Astrocyte (in vitro differentiated cells and primary cell): ENCODE data around the gene TCP11L1. TPM values are rescaled to one million over a fixed set of nuclear protein-coding genes. Genes with fewer than 3 reads are reported as not detected.
"Not testable (repeated sequence)": the region's sequence is repeated elsewhere in the genome, so short reads cannot be mapped to it uniquely, and the experiment has no call there.

Experiments used
- DNase-seq: peaks from one replicate; pipeline ENCODE4 v3.0.0-alpha.2; 2010; ENCODE audit warnings: low read depth
- FAIRE-seq: peaks from 2 replicates; lab custom pipeline; 2011; peaks lifted over from hg19 to GRCh38; lab: Jason Lieb, UNC
- H2AFZ ChIP-seq: 2 replicates; pipeline ENCODE4 v1.6.0; 2012; ENCODE audit warnings: low read depth, low read length, inconsistent platforms
- H3K27ac ChIP-seq: 2 replicates; pipeline ENCODE4 v1.5.1; 2011; ENCODE audit warnings: low read depth, low read length, inconsistent platforms
- H3K27me3 ChIP-seq: 2 replicates; pipeline ENCODE4 v1.6.0; 2011; ENCODE audit warnings: low read length, inconsistent platforms; ENCODE audit not compliant: insufficient read depth
- H3K36me3 ChIP-seq: 2 replicates; pipeline ENCODE4 v1.5.1; 2011; ENCODE audit warnings: low read length, inconsistent platforms; ENCODE audit not compliant: insufficient read depth
- H3K4me1 ChIP-seq: 2 replicates; pipeline ENCODE4 v1.5.1; 2011; ENCODE audit warnings: low read length, inconsistent platforms; ENCODE audit not compliant: insufficient read depth
- H3K4me2 ChIP-seq: 2 replicates; pipeline ENCODE4 v1.6.0; 2012; ENCODE audit warnings: low read length, inconsistent platforms
- H3K4me3 ChIP-seq: 2 replicates; pipeline ENCODE4 v1.5.1; 2011; ENCODE audit warnings: low read depth, mild to moderate bottlenecking, low read length, inconsistent platforms; ENCODE audit not compliant: insufficient read depth
- H3K79me2 ChIP-seq: 2 replicates; pipeline ENCODE4 v1.6.0; 2012; ENCODE audit warnings: mild to moderate bottlenecking, low read length, inconsistent platforms; ENCODE audit not compliant: insufficient read depth
- H3K9ac ChIP-seq: 2 replicates; pipeline ENCODE4 v1.6.0; 2012; ENCODE audit warnings: mild to moderate bottlenecking, low read length, inconsistent platforms
- H3K9me3 ChIP-seq: 2 replicates; pipeline ENCODE4 v1.5.1; 2012; ENCODE audit warnings: low read depth, mild to moderate bottlenecking, low read length, inconsistent platforms; ENCODE audit not compliant: insufficient read depth
- H4K20me1 ChIP-seq: 2 replicates; pipeline ENCODE4 v1.6.0; 2012; ENCODE audit warnings: low read length, inconsistent platforms; ENCODE audit not compliant: insufficient read depth
- H3K27ac Mint-ChIP-seq: one replicate; pipeline ENCODE4 v1.8.0; 2021; ENCODE audit warnings: mild to moderate bottlenecking, mixed read lengths; ENCODE audit not compliant: unreplicated experiment
- H3K27me3 Mint-ChIP-seq: one replicate; pipeline ENCODE4 v1.8.0; 2021; ENCODE audit warnings: low read depth, mixed read lengths; ENCODE audit not compliant: unreplicated experiment
- H3K36me3 Mint-ChIP-seq: one replicate; pipeline ENCODE4 v1.8.0; 2021; ENCODE audit warnings: low read depth, mixed read lengths; ENCODE audit not compliant: unreplicated experiment
- H3K4me1 Mint-ChIP-seq: one replicate; pipeline ENCODE4 v1.8.0; 2021; ENCODE audit warnings: low read depth, mixed read lengths; ENCODE audit not compliant: unreplicated experiment
- H3K4me3 Mint-ChIP-seq: one replicate; pipeline ENCODE4 v1.8.0; 2021; ENCODE audit warnings: mild to moderate bottlenecking, moderate library complexity, mixed read lengths; ENCODE audit not compliant: unreplicated experiment
- H3K9me3 Mint-ChIP-seq: one replicate; pipeline ENCODE4 v1.8.0; 2021; ENCODE audit warnings: mild to moderate bottlenecking, mixed read lengths; ENCODE audit not compliant: unreplicated experiment
- EZH2 ChIP-seq: IDR thresholded peaks from 2 replicates; pipeline ENCODE4 v1.6.1; 2012; ENCODE audit warnings: mild to moderate bottlenecking, low read length, inconsistent platforms; ENCODE audit not compliant: insufficient read depth
- total RNA-seq: library from RNA; stranded (reverse); gene quantifications from 2 replicates; pipeline ENCODE4 v1.2.1, GENCODE V29; 2021
- TF ChIP-seq, protein P1 (sequence below): IDR thresholded peaks from 2 replicates; pipeline ENCODE4 v1.5.1; 2011; ENCODE audit warnings: low read depth, mild to moderate bottlenecking, inconsistent platforms, low read length, moderate library complexity; ENCODE audit not compliant: insufficient read depth

The TCP11L1 gene
- total RNA-seq, 1 donor from 2014 or later = 28.8 TPM

DNA sequence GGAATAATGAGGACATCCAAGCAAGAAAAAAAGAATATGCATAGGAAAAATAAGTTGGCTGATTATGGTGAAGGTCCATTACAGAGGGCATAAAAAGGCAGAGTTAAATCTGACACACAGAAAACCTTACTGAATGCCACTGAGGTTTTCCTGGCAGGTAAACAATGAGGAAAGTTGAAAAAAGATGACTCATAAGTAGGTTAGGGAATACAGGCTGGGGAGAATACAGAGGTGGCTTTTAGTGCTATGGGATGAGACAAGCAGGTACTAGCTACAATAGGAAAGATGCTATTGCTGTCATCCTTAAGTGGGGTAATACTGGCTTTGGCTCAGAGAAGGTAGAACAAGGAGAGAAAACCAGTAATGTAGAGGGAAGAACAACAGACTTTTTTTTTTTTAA, 77.2 kb downstream of the TCP11L1 start:
- Histone ChIP-seq H3K79me2 (no peaks in the 10 kb centered on the region), H3K4me2 (no peak overlapping the region), H3K27ac (no peak overlapping the region), H3K4me1 (no peaks in the 10 kb centered on the region), H3K9ac (no peak overlapping the region), H2AFZ (no peak overlapping the region), H3K36me3 (no peaks in the 10 kb centered on the region), H4K20me1 (no peaks in the 10 kb centered on the region), H3K4me3 (no peak overlapping the region), H3K9me3 (no peaks in the 10 kb centered on the region), H3K27me3 (no peaks in the 10 kb centered on the region)
- no peaks in the 10 kb centered on the region for H3K4me1 Mint-ChIP-seq
- no peak overlapping the region for H3K27ac Mint-ChIP-seq
- FAIRE-seq (no peak), DNase-seq (peak; percentile 37)
- H3K9me3 Mint-ChIP-seq = no peaks in the 10 kb centered on the region
- TF ChIP-seq EZH2 = no peak
- TF ChIP-seq, protein P1, sequence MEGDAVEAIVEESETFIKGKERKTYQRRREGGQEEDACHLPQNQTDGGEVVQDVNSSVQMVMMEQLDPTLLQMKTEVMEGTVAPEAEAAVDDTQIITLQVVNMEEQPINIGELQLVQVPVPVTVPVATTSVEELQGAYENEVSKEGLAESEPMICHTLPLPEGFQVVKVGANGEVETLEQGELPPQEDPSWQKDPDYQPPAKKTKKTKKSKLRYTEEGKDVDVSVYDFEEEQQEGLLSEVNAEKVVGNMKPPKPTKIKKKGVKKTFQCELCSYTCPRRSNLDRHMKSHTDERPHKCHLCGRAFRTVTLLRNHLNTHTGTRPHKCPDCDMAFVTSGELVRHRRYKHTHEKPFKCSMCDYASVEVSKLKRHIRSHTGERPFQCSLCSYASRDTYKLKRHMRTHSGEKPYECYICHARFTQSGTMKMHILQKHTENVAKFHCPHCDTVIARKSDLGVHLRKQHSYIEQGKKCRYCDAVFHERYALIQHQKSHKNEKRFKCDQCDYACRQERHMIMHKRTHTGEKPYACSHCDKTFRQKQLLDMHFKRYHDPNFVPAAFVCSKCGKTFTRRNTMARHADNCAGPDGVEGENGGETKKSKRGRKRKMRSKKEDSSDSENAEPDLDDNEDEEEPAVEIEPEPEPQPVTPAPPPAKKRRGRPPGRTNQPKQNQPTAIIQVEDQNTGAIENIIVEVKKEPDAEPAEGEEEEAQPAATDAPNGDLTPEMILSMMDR = no peak
- H3K4me3 Mint-ChIP-seq = no peak overlapping the region
- H3K27me3 Mint-ChIP-seq = no peaks in the 10 kb centered on the region
- no peaks in the 10 kb centered on the region for H3K36me3 Mint-ChIP-seq

DNA sequence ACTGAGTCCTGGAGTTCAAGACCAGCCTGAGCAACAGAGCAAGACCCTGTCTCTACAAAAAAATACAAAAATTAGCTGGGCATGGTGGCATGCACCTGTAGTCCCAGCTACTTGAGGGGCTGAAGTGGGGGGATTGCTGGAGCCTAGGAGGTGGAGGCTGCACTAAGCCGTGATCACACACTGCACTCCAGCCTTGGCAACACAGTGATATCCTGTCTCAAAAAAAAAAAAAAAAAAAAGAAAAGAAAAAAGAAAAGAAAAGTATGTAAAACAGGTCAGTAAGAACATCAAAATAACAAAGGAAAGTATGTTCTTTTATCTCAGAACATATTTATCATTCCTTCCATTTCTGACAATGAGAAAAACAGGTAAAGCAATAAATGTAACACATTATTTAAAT, 83.3 kb downstream of the TCP11L1 start:
- H3K36me3 ChIP-seq, H3K9ac ChIP-seq, H3K27me3 ChIP-seq, FAIRE-seq, H3K9me3 ChIP-seq, H3K4me1 Mint-ChIP-seq, H3K79me2 ChIP-seq, H3K27ac ChIP-seq, H3K4me2 ChIP-seq, H2AFZ ChIP-seq, DNase-seq, H3K4me3 ChIP-seq, H4K20me1 ChIP-seq, H3K4me1 ChIP-seq, H3K4me3 Mint-ChIP-seq, H3K27me3 Mint-ChIP-seq, H3K36me3 Mint-ChIP-seq, H3K27ac Mint-ChIP-seq, H3K9me3 Mint-ChIP-seq: not testable (repeated sequence)

Other genes starting within 250 kb of the TCP11L1 start
- gene CCDC73, start 244.9 kb upstream of the TCP11L1 start, total RNA-seq = not detected in 2 replicates
- gene PRRG4, start 209.6 kb upstream of the TCP11L1 start, total RNA-seq = 0.14 and 0.45 TPM in 2 replicates
- gene QSER1, start 146.8 kb upstream of the TCP11L1 start, total RNA-seq = 29.1 and 35.7 TPM in 2 replicates
- 3.7 and 4.0 TPM in 2 replicates for gene DEPDC7, start 23.7 kb upstream of the TCP11L1 start, total RNA-seq
- gene CSTF3, start 121.9 kb downstream of the TCP11L1 start, total RNA-seq = 46.5 and 47.5 TPM in 2 replicates
- gene HIPK3, start 217.8 kb downstream of the TCP11L1 start, total RNA-seq = 73.2 and 78.5 TPM in 2 replicates